C4-2B (cell line): ENCODE data around the gene GSDME.

Source experiments
- CTCF ChIP-seq: fragments of 450-650 bp; conservative IDR thresholded peaks from 2 replicates; pipeline ENCODE4 v1.5.1; 2017; ENCODE audit warnings: mild to moderate bottlenecking
- ZFX ChIP-seq: fragments of 450-650 bp; IDR thresholded peaks from 2 replicates; pipeline ENCODE4 v1.6.1; 2017

- TF ChIP-seq CTCF, result no peak
- no peak for TF ChIP-seq ZFX
Observed at GRCh38 chr7:24733414-24734060, 23.7 kb downstream of the GSDME start.
